GM21717 (cell line): Measurements from ENCODE around the gene IL21.
A peak's percentile ranks its signal among the peaks of the same experiment; 100 is the strongest.

Experiments used
- ATAC-seq: cut with Tn5 transposase; IDR thresholded peaks from one replicate; pipeline ENCODE4 v1.9.1; 2021; ENCODE audit warnings: mild to moderate bottlenecking, moderate library complexity; ENCODE audit not compliant: unreplicated experiment

IL21 gene

DNA sequence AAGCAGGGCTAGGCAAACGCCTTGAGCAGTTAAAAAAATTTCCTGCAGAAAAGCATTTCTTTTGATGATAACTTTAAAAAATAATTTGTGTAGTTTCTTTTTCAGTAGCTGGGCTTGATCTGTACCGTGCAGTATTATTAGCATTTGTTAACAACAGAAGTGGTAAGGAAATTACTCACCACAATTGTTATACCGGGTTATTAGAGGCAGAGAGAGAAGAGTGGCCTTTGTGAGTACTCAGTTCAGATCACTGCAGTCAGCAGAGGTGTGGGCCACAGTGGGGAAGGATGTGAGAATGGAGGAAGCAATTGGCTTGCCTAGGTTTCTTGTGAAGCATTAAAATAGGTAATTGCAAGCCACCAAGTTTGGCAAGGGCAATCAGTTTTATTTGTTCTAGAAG, 14.3 kb upstream of the IL21 start:
- ATAC-seq, result peak; percentile 65

DNA sequence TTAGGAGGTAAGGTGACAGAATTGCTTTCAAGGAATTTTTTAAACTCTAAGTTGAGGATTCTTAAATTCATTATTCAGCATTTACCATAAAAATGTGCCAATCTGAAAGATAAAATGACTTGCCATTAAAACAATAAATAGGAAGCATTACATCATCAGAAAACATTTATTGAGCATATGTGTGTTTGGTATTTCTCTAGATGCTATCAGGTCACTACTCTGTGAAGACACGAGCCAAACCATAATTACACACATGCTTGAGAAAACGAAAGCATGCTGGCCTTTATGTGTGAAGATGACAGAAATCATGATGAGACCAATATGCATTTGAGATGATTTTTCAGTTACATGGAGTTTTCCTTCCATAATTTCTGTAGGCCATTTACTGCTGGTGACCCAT, 12.3 kb upstream of the IL21 start:
- ATAC-seq, result no peak

DNA sequence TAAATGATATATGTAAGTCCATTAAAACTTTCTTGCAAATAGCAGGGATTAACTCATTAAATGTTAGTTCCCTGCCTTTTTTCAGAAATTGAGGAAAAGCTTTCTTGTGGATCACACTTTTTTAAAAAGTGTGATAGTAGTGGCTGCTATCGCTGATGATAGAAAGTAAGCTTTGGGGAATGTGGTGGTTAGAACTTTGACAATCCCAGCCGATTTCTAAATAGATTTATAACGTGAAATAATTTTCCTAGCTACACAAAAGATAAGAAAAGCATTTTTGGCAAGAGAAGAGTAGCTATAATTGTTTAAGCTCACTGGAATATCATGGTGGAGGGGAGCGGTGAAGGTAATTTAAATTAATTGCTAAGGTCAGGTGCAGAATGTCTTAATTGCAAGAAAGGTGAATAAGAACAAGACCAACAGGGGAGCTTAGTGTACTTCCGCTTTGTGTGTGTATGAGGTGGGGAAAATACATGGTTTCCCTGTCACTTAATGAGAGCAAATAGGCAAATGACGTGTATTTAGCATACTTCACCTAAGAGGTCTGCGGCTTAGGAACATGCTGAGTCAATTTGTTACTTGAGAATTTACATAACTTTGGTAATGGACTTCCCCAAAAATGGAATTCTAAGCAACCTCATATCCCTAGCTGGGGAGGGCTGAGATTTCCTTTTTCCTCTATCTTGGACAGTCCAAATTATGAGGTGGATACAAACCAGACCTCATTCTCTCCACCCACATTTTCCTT, 11.7 kb upstream of the IL21 start:
- ATAC-seq, result peak; percentile 83

DNA sequence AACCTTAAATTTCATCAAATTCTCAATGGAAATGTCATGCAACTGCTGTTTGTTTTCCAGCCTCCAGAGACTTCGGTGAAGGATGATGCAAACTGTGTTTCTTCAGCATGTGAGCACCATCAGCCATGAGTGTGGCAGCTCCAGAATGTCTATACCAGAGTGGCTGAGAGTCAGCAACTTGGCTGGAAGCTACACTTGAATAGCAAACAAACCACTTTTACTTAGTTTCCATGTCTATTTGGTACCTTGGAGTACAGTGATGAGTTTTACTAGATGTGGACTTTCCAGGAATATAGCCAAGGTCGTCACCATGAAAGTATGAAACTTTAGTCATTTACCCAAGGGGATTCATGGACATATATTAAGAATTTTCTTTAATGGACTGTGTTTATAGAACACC, 4.3 kb upstream of the IL21 start:
- ATAC-seq, result no peak

DNA sequence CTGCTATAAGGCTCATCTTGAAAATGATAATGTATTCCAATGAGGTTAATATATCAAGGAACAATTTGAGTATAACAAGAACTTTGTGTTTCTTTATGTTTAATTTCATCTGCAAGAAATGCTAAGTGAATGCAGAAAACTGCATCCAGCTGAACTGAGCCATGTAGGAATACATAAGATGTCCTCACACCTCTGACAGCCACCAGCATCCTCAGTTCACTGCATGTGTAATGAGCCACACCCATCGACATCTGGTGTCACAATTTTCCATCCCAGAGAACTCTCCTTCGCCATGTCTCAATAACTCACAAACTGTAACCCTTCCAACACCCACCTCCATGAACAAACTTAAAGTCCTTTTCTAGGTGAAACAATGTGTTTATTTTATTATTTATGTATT, 3.3 kb upstream of the IL21 start:
- no peak for ATAC-seq

DNA sequence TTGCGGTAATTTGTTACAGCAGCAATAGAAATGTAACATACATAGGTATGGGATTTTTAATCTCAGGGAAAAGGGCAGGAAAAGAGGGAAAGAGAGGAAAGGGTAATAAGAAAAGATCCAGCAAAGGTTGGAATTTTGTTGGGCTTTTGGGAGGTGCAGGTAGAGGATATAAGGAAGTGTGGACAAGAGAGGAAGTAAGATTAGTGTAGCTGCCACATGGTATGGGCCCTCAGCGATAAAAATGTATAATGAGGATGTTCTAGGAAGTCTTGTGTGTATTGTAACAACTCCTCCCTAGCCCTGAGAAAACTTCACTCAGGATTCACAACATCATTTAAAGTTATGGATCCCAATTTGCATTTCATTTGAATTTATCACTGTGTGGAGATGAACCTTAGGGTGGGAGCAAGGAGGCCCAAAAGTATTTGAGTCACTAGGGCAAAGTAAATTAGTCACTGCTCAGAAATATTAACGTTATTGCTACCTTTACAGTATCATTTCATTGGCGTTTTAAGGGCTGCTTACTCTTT, 2.8 kb upstream of the IL21 start:
- no peak for ATAC-seq

DNA sequence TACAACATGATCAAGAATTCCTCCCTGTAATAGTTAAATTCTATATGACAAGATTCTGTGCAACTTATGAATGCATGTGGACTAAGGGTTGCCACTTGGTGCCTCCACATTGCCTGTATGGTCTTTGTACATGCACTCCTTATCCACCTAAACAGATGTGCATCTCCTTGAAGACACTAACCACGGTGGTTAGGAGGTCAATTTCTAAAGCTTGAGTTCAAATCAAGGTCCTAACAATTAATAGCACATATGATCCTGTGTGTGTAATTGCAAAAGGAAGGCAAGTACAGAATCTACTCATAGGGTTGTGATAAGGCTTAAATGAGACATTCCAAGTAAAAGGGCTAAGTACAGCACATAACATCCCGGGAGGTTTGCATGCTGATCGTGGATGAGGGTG, 1.5 kb upstream of the IL21 start:
- no peak for ATAC-seq

DNA sequence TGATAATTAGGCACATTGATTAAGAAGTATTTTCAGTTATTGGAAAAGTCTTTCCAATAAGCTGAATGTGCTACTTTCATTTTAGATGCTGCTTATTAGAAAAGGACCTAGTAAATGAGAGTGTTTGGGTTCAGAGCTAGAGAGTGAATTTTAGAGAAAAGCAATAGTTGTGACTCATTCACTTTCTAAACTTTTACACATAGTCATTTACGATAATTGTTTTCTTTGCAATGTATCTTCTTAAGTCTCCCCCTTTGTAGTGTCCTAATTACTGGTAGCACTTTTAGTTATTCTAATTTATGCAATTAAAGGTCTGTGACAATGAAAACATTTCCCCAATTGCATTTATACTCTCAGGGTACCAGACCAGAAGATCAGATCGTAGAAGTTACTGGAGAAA, 1.3 kb downstream of the IL21 start:
- no peak for ATAC-seq

DNA sequence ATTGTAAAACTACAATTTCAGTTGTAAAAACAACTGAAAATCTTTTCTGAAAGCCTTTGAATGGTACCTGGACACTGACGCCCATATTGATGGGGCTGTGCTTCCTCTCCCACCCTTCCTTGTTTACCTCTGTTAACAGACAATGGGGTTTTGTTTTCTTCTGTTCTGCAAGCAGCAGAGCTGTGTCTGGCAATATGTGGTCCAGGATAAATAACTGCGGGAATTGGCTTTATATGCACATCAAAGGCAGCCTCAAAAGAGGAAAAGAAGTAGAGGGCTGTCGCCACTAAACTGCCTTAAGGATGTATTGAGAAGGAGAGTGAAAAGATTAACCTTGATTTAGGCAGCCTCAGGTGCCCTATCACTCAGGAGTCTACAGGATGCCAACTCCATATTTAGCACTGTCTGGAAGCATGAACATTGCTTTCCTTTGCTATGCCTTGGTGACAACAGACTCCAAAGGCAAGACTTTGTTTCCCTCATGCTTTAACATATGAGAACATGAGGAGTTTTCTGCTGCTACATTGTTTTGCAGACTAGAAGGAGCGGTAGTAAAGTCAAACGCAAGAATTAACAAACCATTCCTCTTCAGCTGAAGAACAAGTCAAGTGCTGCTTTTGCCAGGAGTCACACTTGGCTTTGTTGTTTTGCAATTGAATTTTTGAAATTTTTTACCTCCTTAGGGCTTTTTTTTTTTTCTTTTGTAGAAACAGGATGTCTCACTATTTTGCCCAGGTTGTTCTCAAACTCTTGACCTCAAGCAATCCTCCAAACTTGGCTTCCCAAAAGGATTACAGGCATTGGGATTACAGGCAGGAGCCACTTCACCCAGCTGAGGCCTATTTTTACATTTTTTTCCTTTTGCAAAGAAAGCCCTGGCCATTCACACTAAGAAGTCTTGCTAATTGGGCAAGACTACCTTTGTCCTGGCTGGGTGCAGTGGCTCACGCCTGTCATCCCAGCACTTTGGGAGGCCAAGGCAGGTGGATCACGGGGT, 3.0 kb downstream of the IL21 start:
- ATAC-seq, result no peak

DNA sequence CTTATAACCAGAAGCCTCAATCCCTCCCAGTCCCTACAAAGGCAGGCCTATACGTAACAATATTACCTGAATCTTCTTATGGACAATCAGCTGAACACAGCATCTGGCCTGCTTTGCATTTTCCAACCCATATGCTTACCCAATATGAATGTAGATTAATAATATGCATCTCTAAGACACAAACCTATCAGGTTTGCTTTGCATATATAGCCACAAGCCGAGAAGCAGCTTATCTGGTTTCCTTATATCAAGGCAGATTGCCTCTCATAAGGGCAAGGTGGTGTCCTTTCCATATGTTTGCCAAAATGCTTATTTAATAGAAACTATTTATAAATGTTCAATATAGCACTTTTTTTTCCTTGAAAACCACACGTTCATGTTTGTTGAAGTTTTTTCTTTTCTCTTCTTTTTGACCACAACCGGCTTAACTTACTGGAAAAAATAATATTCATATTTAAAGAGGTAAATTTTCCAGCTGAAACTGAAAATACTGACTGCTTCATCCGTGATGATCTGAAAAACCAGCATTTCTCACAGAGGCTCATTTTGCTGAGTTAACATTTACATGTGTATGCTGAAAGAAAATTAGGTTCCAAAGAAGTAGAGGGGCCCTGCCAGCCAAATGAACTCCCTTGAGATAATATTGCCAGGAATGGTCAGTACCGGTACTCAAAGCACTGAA, 3.8 kb downstream of the IL21 start:
- ATAC-seq, result no peak

DNA sequence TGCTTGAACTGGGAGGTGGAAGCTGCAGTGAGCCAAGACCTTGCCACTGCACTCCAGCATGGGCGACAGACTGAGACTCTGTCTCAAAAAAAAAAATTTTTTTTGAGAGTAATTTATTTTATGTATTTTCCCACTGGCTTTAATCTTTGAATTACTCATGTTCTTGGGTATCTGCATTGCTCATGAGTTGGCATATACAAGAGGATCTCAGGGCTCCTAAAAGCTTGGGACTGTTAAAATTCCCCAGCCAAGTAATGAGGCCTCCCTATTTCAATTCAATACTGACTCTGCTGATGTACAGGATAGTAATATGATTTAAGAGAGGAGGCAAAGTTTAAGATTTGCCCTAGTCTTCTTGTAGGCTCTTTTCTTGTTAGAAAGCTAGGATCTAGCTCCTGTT, 6.2 kb downstream of the IL21 start:
- no peak for ATAC-seq

DNA sequence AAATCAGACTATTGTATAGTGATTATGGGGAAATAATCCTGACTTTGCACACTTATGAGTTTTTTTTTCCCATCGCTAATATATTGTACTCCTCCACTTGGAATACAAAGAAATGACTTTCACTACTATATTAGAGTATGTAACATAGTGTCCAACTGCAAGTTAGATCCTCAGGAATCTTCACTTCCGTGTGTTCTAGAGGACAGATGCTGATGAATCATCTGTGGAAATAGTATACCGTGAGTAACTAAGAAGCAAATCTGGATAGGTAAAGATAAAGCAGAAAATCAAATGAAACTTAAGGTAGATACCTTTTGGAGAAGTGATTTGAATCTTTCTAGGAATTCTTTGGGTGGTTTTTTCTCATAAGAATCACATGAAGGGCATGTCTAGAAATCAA, 8.3 kb downstream of the IL21 start:
- no peak for ATAC-seq

DNA sequence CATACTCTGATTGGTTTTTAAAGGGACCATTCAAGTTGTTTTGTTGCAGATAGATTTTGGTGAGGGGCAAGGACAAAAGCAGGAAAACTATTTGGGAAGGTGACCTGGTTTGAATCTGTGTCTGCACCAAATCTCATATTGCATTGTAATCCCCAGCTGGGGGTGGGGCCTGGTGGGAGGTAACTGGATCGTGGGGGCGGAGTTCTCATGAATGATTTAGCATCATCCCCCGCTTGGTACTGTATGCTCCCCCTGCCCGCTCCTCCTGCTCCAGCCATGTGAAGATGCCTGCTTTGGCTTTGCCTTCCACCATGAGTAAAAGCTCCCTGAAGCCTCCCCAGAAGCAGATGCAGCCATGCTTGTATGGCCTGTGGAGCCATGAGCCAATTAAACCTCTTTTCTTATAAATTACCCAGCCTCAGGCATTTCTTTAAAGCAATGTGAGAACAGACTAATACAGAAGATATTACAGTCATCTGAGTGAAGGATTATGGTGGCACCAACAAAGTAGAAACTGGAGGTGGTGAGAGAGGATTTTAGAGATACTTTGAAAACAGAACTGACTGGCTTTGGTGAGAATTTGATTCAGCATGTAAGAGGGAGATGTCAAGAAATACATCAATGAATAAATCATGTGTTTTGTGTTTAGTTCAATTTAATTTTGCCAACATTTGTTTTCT, 14.4 kb downstream of the IL21 start:
- no peak for ATAC-seq

DNA sequence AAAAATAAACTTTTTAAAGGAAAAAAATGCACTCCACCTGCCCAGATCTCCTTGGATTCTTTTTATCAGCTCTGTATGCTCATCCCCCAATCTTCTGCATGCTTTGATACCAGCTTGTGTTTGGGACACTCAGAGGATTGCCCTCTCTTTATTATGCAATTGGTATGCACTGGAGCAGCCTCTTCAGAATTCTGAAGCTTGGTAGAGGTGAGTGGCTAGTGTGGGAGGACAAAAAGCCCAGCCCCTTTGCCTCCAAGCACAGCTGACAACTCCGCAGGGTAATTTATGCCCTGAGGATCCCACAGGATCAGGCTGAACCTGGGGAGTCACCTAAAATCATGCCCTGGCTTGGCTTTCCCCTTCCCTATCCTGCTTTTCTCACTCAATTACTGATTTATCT, 16.7 kb downstream of the IL21 start:
- no peak for ATAC-seq

DNA sequence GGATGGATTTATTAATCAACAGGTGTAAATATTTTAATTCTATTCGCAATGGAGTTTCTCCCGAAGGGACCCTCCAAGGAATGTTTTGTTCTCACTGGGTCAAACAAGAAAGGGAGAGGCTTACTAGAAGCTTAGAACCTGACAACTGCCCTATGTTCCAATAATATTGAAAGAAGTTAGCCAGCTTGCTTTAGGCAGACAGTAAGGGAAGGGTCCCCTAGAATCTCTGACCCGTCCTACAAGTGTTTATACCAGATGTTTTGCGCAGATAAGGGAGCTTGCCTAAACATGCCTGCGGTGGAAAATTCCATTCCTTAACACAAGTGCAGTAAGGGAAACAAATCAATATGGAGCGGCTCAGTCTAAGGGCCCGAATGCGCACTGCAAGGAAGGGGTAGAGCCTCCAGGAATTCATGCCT, 17.7 kb downstream of the IL21 start:
- no peak for ATAC-seq

DNA sequence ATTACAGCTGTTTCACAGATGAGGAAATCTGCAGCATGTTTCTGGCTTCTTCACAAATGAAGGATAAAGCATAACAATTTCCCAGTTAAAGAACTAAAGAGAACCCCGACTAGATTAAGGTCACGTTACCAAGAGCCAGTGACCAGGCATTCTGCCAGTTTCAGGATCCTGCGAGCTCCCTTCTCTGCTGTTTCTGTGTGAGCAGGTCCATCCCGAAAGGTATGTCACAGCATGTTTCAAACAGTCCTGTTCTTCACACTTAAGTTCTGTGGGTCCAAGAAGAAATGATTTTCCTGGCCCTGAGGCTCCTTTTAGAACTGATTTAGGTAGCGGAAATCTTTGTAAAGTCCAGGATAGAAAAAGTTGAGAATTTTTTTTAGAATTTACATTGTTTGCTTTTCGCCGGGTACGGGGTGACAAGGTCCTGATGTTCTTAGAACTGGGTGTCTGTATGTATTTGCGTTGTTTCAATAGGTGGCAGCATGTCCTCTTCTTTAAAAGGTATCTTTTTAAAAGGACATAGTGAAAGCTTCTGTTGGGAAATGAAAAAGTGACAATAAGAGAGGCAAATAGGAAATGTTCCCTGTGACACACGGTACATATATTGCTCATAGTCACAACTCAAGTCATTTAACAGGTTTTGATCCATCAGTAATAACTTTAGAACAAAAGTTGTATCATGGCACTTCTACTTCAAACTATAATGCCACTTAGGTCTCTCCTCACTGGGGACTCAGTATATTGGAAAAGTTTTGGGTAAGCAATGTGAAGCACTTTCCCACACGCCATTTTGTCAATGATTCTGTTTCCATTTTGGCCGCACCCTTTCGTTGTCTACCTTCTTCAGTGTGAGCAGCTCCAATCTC, 18.4 kb downstream of the IL21 start:
- ATAC-seq, result peak; percentile 58

DNA sequence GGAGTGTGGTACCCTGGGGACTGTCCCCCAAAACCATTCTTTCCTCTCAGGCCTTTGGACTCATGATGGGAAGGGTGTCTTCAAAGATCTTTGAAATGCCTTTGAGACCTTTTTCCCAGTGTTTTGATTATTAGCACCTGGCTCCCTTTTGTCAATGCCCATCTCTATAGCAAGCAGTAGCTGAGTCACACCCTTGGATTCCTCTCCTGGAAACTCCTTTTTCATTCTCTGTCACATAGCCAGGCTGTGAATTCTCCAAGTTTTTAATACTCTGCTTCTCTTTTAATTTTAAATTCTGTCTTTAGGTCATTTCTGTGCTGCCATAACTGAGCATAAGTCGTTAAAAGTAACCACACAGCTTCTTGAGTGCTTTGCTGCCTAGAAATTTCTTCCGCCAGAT, 29.7 kb downstream of the IL21 start:
- no peak for ATAC-seq

DNA sequence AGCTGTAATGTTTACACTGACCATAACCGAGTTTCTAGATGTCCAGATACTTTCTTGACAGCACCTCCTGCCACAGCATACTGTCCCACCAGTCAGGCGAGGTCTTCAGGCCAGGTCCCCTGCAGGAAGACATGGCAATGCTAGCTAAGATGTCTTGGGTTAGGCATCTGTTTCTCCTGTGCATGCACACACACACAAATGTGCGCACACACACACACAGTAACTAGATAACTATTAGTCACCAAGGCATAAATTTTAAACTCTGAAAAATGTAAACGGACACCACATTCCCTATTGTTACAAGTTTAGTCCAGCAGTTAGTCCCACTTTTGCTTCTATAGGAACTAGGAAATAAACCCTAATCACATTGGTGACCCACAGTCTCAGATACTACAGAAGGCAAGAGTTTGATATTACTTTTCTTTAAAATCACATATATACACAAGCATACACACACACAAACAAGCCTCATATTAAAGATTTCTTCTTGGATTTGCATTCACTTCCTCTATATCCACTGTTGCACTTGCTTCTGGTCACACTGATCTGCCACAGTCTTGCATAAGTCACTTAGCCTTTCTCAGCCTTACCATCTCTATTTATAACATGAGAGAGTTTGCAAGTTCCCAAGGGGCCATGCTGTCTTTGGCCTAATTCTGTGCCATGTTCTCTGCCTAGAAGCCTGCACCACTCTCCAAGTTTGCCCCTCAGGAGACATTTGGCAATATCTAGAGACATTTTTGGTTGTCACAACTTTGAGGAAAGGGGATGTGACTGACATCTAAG, 32.2 kb downstream of the IL21 start:
- no peak for ATAC-seq

DNA sequence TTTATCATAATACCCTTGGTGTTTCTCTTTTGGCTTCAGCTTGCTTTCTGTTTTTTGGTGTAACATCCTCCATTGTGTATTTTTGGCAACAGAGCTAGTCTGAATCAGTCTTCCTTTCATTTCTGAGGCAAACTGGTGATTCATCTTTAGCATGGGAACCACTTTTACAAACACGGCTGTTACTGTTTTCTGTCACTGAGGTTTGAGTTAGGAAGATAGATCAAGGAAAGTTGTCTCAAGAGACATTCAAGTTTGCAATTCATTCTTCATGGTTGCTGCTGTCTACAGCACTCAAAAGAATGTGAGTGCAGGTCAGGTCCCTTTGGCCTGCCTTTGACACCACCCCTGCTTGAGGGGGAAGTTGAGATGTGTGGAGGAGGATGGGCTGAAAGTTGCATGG, 36.3 kb downstream of the IL21 start:
- ATAC-seq, result peak; percentile 84
